ENCODE results near the gene THRSP. TPM values are rescaled to one million over a fixed set of nuclear protein-coding genes. Genes with fewer than 3 reads are reported as not detected.
A peak's percentile ranks its signal among the peaks of the same experiment; 100 is the strongest.
"Not testable (repeated sequence)": the region's sequence is repeated elsewhere in the genome, so short reads cannot be mapped to it uniquely, and the experiment has no call there.

The THRSP gene
- total RNA-seq, 1 experiment from 2014 or later = 0.72 TPM

DNA sequence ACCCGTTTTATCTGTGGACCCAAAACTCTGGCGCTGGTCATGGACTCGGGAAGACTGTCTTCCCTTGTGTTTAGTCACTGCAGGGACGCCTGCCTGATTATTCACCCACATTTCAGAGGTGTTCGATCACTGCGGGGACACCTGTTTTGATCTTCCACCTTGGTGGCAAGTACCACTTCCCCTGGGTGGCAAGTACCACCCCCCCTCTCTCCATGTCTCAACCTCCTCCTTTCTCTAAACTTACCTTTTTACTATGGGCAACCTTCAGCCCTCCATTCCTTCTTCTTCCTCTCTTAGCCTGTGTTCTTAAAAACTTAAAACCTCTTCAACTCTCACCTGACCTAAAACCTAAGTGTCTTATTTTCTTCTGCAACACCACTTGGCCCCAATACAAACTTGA, 17.9 kb downstream of the THRSP start:
- Histone ChIP-seq H3K79me2 (ENCODE audit: low read depth) (peaks cover 33% of the 10 kb centered on the region), H3K27me3 (ENCODE audit: insufficient read depth, low read depth) (no peaks in the 10 kb centered on the region), H2AFZ (peak overlapping the region; percentile 33), H3K27ac (no peak overlapping the region), H3K4me2 (peak overlapping the region; percentile 15; the same call in 1 of the 2 replicates), H3F3A (ENCODE audit: insufficient read depth, low read depth) (no peaks in the 10 kb centered on the region), H3K4me1 (replicated peaks; ENCODE audit: insufficient read depth) (peaks cover 23% of the 10 kb centered on the region), H3K4me3 (no peak overlapping the region), H4K20me1 (ENCODE audit: insufficient read depth) (peaks cover 18% of the 10 kb centered on the region), H3K9me3 (ENCODE audit: insufficient read depth, low read depth) (no peaks in the 10 kb centered on the region), H3K9me2 (ENCODE audit: insufficient read depth) (no peaks in the 10 kb centered on the region), H3K36me3 (ENCODE audit: low read depth) (no peaks in the 10 kb centered on the region)
- TF ChIP-seq EZH2 (IDR thresholded peaks at IDR 0.05; ENCODE audit: low read depth) = no peak
- TF ChIP-seq, protein P1, sequence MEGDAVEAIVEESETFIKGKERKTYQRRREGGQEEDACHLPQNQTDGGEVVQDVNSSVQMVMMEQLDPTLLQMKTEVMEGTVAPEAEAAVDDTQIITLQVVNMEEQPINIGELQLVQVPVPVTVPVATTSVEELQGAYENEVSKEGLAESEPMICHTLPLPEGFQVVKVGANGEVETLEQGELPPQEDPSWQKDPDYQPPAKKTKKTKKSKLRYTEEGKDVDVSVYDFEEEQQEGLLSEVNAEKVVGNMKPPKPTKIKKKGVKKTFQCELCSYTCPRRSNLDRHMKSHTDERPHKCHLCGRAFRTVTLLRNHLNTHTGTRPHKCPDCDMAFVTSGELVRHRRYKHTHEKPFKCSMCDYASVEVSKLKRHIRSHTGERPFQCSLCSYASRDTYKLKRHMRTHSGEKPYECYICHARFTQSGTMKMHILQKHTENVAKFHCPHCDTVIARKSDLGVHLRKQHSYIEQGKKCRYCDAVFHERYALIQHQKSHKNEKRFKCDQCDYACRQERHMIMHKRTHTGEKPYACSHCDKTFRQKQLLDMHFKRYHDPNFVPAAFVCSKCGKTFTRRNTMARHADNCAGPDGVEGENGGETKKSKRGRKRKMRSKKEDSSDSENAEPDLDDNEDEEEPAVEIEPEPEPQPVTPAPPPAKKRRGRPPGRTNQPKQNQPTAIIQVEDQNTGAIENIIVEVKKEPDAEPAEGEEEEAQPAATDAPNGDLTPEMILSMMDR (conservative IDR thresholded peaks at IDR 0.05) = no peak
- intact Hi-C loops (cut with micrococcal nuclease; ENCODE audit: unreplicated experiment) = no loop called here
- no TSS peak for BruUV-seq (replicated peaks)
- CTCF ChIA-PET = no interaction called here
- DNase-seq = no peak
- POLR2A ChIA-PET (ENCODE audit: unreplicated experiment) = no interaction called here

DNA sequence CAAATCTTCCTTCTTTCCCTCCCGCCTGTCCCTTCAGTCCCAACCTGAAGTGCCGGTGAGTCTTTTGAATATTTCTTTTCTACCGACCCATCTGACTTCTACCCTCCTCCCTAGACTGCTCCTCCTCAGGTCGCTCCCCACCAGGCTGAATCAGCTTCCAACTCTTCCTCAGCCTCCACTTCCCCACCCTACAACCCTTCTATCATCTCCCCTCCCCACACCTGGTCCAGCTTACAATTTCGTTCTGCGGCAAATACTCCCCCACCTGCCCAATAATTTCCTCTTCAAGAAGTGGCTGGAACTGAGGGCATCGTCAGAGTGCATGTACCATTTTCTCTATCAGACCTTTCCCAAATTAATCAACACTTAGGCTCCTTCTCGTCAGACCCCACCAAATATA, 18.5 kb downstream of the THRSP start:
- Histone ChIP-seq H3K79me2 (ENCODE audit: low read depth) (peaks cover 27% of the 10 kb centered on the region), H3K4me1 (replicated peaks; ENCODE audit: insufficient read depth) (peaks cover 18% of the 10 kb centered on the region), H3K27ac (no peak overlapping the region), H3K4me2 (0 out of 2 replicates have a peak overlapping the region, but pooled peaks have one; percentile 15), H3K4me3 (no peak overlapping the region), H3K9me2 (ENCODE audit: insufficient read depth) (no peaks in the 10 kb centered on the region), H4K20me1 (ENCODE audit: insufficient read depth) (peaks cover 13% of the 10 kb centered on the region), H3F3A (ENCODE audit: insufficient read depth, low read depth) (no peaks in the 10 kb centered on the region), H3K27me3 (ENCODE audit: insufficient read depth, low read depth) (no peaks in the 10 kb centered on the region), H2AFZ (no peak overlapping the region), H3K9me3 (ENCODE audit: insufficient read depth, low read depth) (no peaks in the 10 kb centered on the region), H3K36me3 (ENCODE audit: low read depth) (no peaks in the 10 kb centered on the region)
- CTCF ChIA-PET = no interaction called here
- POLR2A ChIA-PET (ENCODE audit: unreplicated experiment) = no interaction called here
- no TSS peak for BruUV-seq (replicated peaks)
- no peak for DNase-seq
- no peak for TF ChIP-seq EZH2 (IDR thresholded peaks at IDR 0.05; ENCODE audit: low read depth)
- TF ChIP-seq, protein P1 (conservative IDR thresholded peaks at IDR 0.05) = no peak
- intact Hi-C loops (cut with micrococcal nuclease; ENCODE audit: unreplicated experiment) = no loop called here

DNA sequence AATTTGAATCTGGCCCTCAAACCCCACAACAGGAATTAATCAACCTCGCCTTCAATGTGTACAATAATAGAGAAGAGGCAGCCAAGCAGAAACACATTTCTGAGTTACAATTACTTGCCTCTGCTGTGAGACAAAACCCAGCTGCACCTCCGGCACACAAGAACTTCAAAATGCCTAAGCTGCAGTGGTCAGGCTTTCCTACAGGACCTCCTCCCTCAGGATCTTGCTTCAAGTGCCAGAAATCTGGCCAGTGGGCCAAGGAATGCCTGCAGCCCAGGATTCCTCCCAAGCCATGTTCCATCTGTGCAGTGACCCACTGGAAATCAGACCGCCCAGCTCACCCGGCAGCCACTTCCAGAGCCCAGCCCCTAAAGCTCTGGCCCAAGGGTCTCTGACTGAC, 19.4 kb downstream of the THRSP start:
- peaks cover 18% of the 10 kb centered on the region for H3K79me2 ChIP-seq (ENCODE audit: low read depth)
- H3K36me3 ChIP-seq (ENCODE audit: low read depth) = no peaks in the 10 kb centered on the region
- POLR2A ChIA-PET (ENCODE audit: unreplicated experiment) = no interaction called here
- H3K9me3 ChIP-seq (ENCODE audit: insufficient read depth, low read depth) = no peaks in the 10 kb centered on the region
- H3K9me2 ChIP-seq (ENCODE audit: insufficient read depth) = no peaks in the 10 kb centered on the region
- H3K27ac ChIP-seq = no peak overlapping the region
- H3F3A ChIP-seq (ENCODE audit: insufficient read depth, low read depth) = no peaks in the 10 kb centered on the region
- intact Hi-C loops (cut with micrococcal nuclease; ENCODE audit: unreplicated experiment) = no loop called here
- CTCF ChIA-PET = no interaction called here
- DNase-seq = no peak
- H3K27me3 ChIP-seq (ENCODE audit: insufficient read depth, low read depth) = no peaks in the 10 kb centered on the region
- peaks cover 9% of the 10 kb centered on the region for H3K4me1 ChIP-seq (replicated peaks; ENCODE audit: insufficient read depth)
- no peak overlapping the region for H3K4me3 ChIP-seq
- peaks cover 5% of the 10 kb centered on the region for H4K20me1 ChIP-seq (ENCODE audit: insufficient read depth)
- H3K4me2 ChIP-seq = no peak overlapping the region
- no peak overlapping the region for H2AFZ ChIP-seq
- no TSS peak for BruUV-seq (replicated peaks)
- TF ChIP-seq EZH2 (IDR thresholded peaks at IDR 0.05; ENCODE audit: low read depth) = no peak
- TF ChIP-seq, protein P1 (conservative IDR thresholded peaks at IDR 0.05) = no peak

DNA sequence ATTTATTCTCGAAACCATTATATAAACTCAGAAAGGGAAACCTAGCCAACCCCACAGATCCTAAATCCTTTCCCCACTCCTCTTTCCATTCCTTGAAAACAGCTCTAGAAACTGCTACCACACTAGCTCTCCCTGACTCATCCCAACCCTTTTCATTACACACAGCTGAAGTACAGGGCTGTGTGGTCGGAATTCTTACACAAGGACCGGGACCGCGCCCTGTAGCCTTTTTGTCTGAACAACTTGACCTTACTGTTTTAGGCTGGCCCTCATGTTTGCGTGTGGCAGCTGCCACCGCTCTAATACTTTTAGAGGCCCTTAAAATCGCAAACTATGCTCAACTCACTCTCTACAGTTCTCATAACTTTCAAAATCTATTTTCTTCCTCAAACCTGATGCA, 20.8 kb downstream of the THRSP start:
- H3K4me2 ChIP-seq; DNase-seq; H3K9me3 ChIP-seq (ENCODE audit: insufficient read depth, low read depth); H3K4me1 ChIP-seq (replicated peaks; ENCODE audit: insufficient read depth); H3K27me3 ChIP-seq (ENCODE audit: insufficient read depth, low read depth); POLR2A ChIA-PET (ENCODE audit: unreplicated experiment); H4K20me1 ChIP-seq (ENCODE audit: insufficient read depth); H2AFZ ChIP-seq; H3K79me2 ChIP-seq (ENCODE audit: low read depth); intact Hi-C loops (cut with micrococcal nuclease; ENCODE audit: unreplicated experiment); H3F3A ChIP-seq (ENCODE audit: insufficient read depth, low read depth); BruUV-seq (replicated peaks); H3K36me3 ChIP-seq (ENCODE audit: low read depth); H3K9me2 ChIP-seq (ENCODE audit: insufficient read depth); CTCF ChIA-PET; H3K27ac ChIP-seq; H3K4me3 ChIP-seq: not testable (repeated sequence)

All from PC-9 (cell line).